Caco-2 (cell line): ENCODE measurements around the gene ESYT1. TPM values are rescaled to one million over a fixed set of nuclear protein-coding genes. Genes with fewer than 3 reads are reported as not detected.

Experiments
- BruUV-seq: library from RNA; stranded (reverse); fragments of 400-500 nt; replicated peaks from 2 replicates; lab custom pipeline; 2021; lab: Mats Ljungman, UMichigan
- CTCF ChIA-PET: fragments of 300-600 bp; sonication (Branson Sonifier 250); formaldehyde crosslinking; loops from one replicate; lab custom pipeline; 2022; ENCODE audit warnings: antibody characterized with exemption; lab: Charles Lee
- POLR2A ChIA-PET: fragments of 300-600 bp; sonication (Branson Sonifier 250); formaldehyde crosslinking; loops from one replicate; lab custom pipeline; 2022; ENCODE audit warnings: antibody characterized with exemption; lab: Charles Lee
- DNase-seq, 2 experiments: peaks; one replicate each; pipeline versions ENCODE4 v3.0.0 to v3.0.0-alpha.2; 2020 to 2022
- H3K27me3 ChIP-seq: replicated peaks from 2 replicates; pipeline ENCODE4 v1.6.0; 2011; ENCODE audit warnings: low read length; ENCODE audit not compliant: control insufficient read depth, insufficient read depth
- H3K36me3 ChIP-seq: 2 replicates; pipeline ENCODE4 v1.5.1; 2011; ENCODE audit warnings: low read length; ENCODE audit not compliant: control insufficient read depth, insufficient read depth
- H3K4me1 ChIP-seq: fragments of 250-450 bp; sonication (Bioruptor Pico); 2 replicates; pipeline ENCODE4 v1.5.1; 2020; ENCODE audit warnings: mild to moderate bottlenecking
- H3K4me3 ChIP-seq: 2 replicates; pipeline ENCODE4 v1.5.1; 2011; ENCODE audit warnings: low read depth, mild to moderate bottlenecking, control low read depth, low read length
- H3K9me3 ChIP-seq: fragments of 250-450 bp; sonication (Bioruptor Pico); 2 replicates; pipeline ENCODE4 v1.5.1; 2020; ENCODE audit warnings: mild to moderate bottlenecking, moderate library complexity
- H3K27ac Mint-ChIP-seq: one replicate; pipeline ENCODE4 v1.8.0; 2022; ENCODE audit warnings: mixed read lengths; ENCODE audit not compliant: unreplicated experiment
- H3K27me3 Mint-ChIP-seq: one replicate; pipeline ENCODE4 v1.8.0; 2022; ENCODE audit warnings: mixed read lengths; ENCODE audit not compliant: insufficient read depth, unreplicated experiment
- H3K36me3 Mint-ChIP-seq: one replicate; pipeline ENCODE4 v1.8.0; 2022; ENCODE audit warnings: mild to moderate bottlenecking, mixed read lengths; ENCODE audit not compliant: insufficient read depth, unreplicated experiment
- H3K4me1 Mint-ChIP-seq: one replicate; pipeline ENCODE4 v1.8.0; 2022; ENCODE audit warnings: low read depth, mixed read lengths; ENCODE audit not compliant: unreplicated experiment
- H3K4me3 Mint-ChIP-seq: one replicate; pipeline ENCODE4 v1.8.0; 2022; ENCODE audit warnings: mild to moderate bottlenecking, moderate library complexity, mixed read lengths; ENCODE audit not compliant: unreplicated experiment
- H3K9me3 Mint-ChIP-seq: one replicate; pipeline ENCODE4 v1.8.0; 2022; ENCODE audit warnings: mixed read lengths; ENCODE audit not compliant: unreplicated experiment
- CTCF ChIP-seq, 2 experiments: fragments of 200-600 bp in 1 of 2; IDR thresholded peaks; 1 replicate in 1 of 2; 2 replicates in 1 of 2; pipeline versions ENCODE4 v1.5.1 to v1.8.0; 2011 to 2022; ENCODE audit warnings: antibody characterized with exemption in 1 of 2, control low read depth in 1 of 2, inconsistent platforms in 1 of 2, low read depth in 1 of 2, low read length in 1 of 2, mild to moderate bottlenecking in 1 of 2, moderate library complexity in 1 of 2; ENCODE audit not compliant: insufficient read depth in 1 of 2, severe bottlenecking in 1 of 2, unreplicated experiment in 1 of 2
- intact Hi-C: fragments of 100-400 bp; cut with micrococcal nuclease; formaldehyde crosslinking; loops from one replicate; pipeline ENCODE4 v1.10.0; 2022; ENCODE audit not compliant: unreplicated experiment
- total RNA-seq: library from RNA; stranded (reverse); gene quantifications from 2 replicates; pipeline ENCODE4 v1.2.3, GENCODE V29; 2022

ESYT1 gene
- total RNA-seq, 1 experiment from 2014 or later: 79.0 TPM

- POLR2A ChIA-PET: interaction anchor here (0.6 kb wide), 1 partner anchor 52 kb away, joined by 4 read pairs; the partner anchor contains the start of gene SLC39A5
- intact Hi-C loops: no loop called here
- CTCF ChIA-PET: interaction anchor here (0.6 kb wide), 1 partner anchor 12 kb away, joined by 4 read pairs; no protein-coding TSS in a partner anchor
- H3K36me3 ChIP-seq: peaks cover 5% of the 10 kb centered on the region
- peak overlapping the region; percentile 27 for H3K27ac Mint-ChIP-seq
- peaks cover 93% of the 10 kb centered on the region for H3K36me3 Mint-ChIP-seq
- H3K27me3 ChIP-seq: no peaks in the 10 kb centered on the region
- TF ChIP-seq CTCF (IDR thresholded peaks at IDR 0.05; ENCODE audit: insufficient read depth in 1 of 2, low read depth in 1 of 2, low read length in 1 of 2, severe bottlenecking in 1 of 2, unreplicated experiment in 1 of 2): no peak
- H3K4me1 Mint-ChIP-seq: no peaks in the 10 kb centered on the region
- no peaks in the 10 kb centered on the region for H3K9me3 ChIP-seq
- no peaks in the 10 kb centered on the region for H3K4me1 ChIP-seq
- H3K4me3 ChIP-seq: no peak overlapping the region
- H3K27me3 Mint-ChIP-seq: no peaks in the 10 kb centered on the region
- no peak for DNase-seq
- H3K9me3 Mint-ChIP-seq: no peaks in the 10 kb centered on the region
- no peak overlapping the region for H3K4me3 Mint-ChIP-seq
- no TSS peak for BruUV-seq
These were observed 50.3 kb downstream of the ESYT1 start for GRCh38 chr12:56178347-56178746.

DNA sequence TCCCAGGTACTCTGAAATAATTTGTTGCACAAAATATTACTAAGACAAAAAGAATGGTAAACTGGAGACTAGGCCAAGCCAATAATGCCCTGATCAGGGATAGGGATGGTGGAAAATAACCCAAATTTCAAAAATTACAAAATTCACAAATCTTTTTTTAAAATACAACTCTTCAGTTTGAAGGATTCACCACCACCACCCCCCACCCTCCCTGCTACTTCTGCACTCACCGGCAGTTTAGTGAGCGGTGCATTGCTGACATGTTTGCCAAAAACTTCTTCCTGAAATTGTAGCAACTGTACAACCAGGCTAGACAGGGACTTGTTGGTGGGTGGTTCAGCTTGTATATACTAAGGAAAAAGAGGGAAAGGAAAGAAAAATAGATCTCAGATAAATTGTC lies 58.9 kb downstream of the ESYT1 start:
- intact Hi-C loops: no loop called here
- Histone ChIP-seq H3K4me1 (peaks cover 10% of the 10 kb centered on the region), H3K9me3 (no peaks in the 10 kb centered on the region), H3K4me3 (no peak overlapping the region), H3K27me3 (no peaks in the 10 kb centered on the region), H3K36me3 (peaks cover 5% of the 10 kb centered on the region)
- peaks cover 26% of the 10 kb centered on the region for H3K4me1 Mint-ChIP-seq
- no peak for TF ChIP-seq CTCF (IDR thresholded peaks at IDR 0.05; ENCODE audit: insufficient read depth in 1 of 2, low read depth in 1 of 2, low read length in 1 of 2, severe bottlenecking in 1 of 2, unreplicated experiment in 1 of 2)
- H3K36me3 Mint-ChIP-seq: peaks cover 62% of the 10 kb centered on the region
- POLR2A ChIA-PET: interaction anchor here (1.0 kb wide), 1 partner anchor 35 kb away, joined by 3 read pairs; the partner anchor contains the start of gene RNF41
- H3K27ac Mint-ChIP-seq: no peak overlapping the region
- no peak for DNase-seq
- CTCF ChIA-PET: no interaction called here
- peaks cover 3% of the 10 kb centered on the region for H3K27me3 Mint-ChIP-seq
- H3K4me3 Mint-ChIP-seq: no peak overlapping the region
- no peaks in the 10 kb centered on the region for H3K9me3 Mint-ChIP-seq
- BruUV-seq: TSS peak; percentile 26

- intact Hi-C loops: loop anchor here (2.0 kb wide), 1 partner anchor 61 kb away; no protein-coding TSS in a partner anchor
- peak overlapping the region; percentile 81 for H3K27ac Mint-ChIP-seq
- CTCF ChIA-PET: interaction anchor here (0.5 to 3.8 kb wide), 8 partner anchors 36 to 1863 kb away, joined by 3 to 99 read pairs (median 12); partner anchors contain the start of genes ANKRD52, COPZ1, ESYT1 and MYL6B
- peak overlapping the region; percentile 49 for H3K4me3 ChIP-seq
- POLR2A ChIA-PET: interaction anchor here (0.9 to 1.8 kb wide), 4 partner anchors 30 to 84 kb away, joined by 3 to 20 read pairs (median 5); partner anchors contain the start of genes MYL6, PA2G4, RNF41 and ZC3H10
- H3K36me3 ChIP-seq: peaks cover 3% of the 10 kb centered on the region
- H3K4me1 Mint-ChIP-seq: peaks cover 26% of the 10 kb centered on the region
- TF ChIP-seq CTCF (IDR thresholded peaks at IDR 0.05; ENCODE audit: insufficient read depth in 1 of 2, low read depth in 1 of 2, low read length in 1 of 2, severe bottlenecking in 1 of 2, unreplicated experiment in 1 of 2): no peak
- no peaks in the 10 kb centered on the region for H3K9me3 ChIP-seq
- H3K36me3 Mint-ChIP-seq: peaks cover 53% of the 10 kb centered on the region
- peaks cover 3% of the 10 kb centered on the region for H3K27me3 Mint-ChIP-seq
- H3K9me3 Mint-ChIP-seq: no peaks in the 10 kb centered on the region
- H3K4me3 Mint-ChIP-seq: peak overlapping the region; percentile 97
- H3K4me1 ChIP-seq: peaks cover 17% of the 10 kb centered on the region
- DNase-seq: no peak
- H3K27me3 ChIP-seq: no peaks in the 10 kb centered on the region
- no TSS peak for BruUV-seq
These were observed 60.2 kb downstream of the ESYT1 start for GRCh38 chr12:56188131-56188777.
